IMR-90 (cell line): ENCODE data around the gene WDFY2.

Experiments
- BHLHE40 ChIP-seq: fragments of 150-350 bp; IDR thresholded peaks from 2 replicates; pipeline ENCODE4 v1.6.1; 2016; ENCODE audit warnings: mild to moderate bottlenecking, low read depth, low read length
- CEBPB ChIP-seq: IDR thresholded peaks from 2 replicates; pipeline ENCODE4 v1.6.1; 2012; ENCODE audit warnings: low read depth, low read length, improper control_type of control experiment
- CHD1 ChIP-seq: IDR thresholded peaks from 2 replicates; pipeline ENCODE4 v1.6.1; 2012; ENCODE audit warnings: low read depth, low read length, improper control_type of control experiment
- FOS ChIP-seq: fragments of 150-350 bp; IDR thresholded peaks from 2 replicates; pipeline ENCODE4 v1.6.1; 2016; ENCODE audit warnings: low read depth, low read length
- MAFK ChIP-seq: IDR thresholded peaks from 2 replicates; pipeline ENCODE4 v1.6.1; 2012; ENCODE audit warnings: low read depth, low read length, improper control_type of control experiment
- MAZ ChIP-seq: IDR thresholded peaks from 2 replicates; pipeline ENCODE4 v1.6.1; 2012; ENCODE audit warnings: low read depth, mild to moderate bottlenecking, low read length, improper control_type of control experiment, moderate library complexity, borderline replicate concordance
- MXI1 ChIP-seq: IDR thresholded peaks from 2 replicates; pipeline ENCODE4 v1.6.1; 2012; ENCODE audit warnings: low read depth, mild to moderate bottlenecking, low read length, moderate library complexity, borderline replicate concordance
- POLR2A ChIP-seq: IDR thresholded peaks from 2 replicates; pipeline ENCODE4 v1.6.1; 2012; ENCODE audit warnings: mild to moderate bottlenecking, low read depth, low read length
- RAD21 ChIP-seq: IDR thresholded peaks from 2 replicates; pipeline ENCODE4 v1.6.1; 2012; ENCODE audit warnings: low read length, improper control_type of control experiment
- RFX5 ChIP-seq: IDR thresholded peaks from 2 replicates; pipeline ENCODE4 v1.8.0; 2012; ENCODE audit warnings: low read depth, mild to moderate bottlenecking, low read length, moderate library complexity
- SMC3 ChIP-seq: fragments of 150-350 bp; IDR thresholded peaks from 2 replicates; pipeline ENCODE4 v1.6.1; 2016; ENCODE audit warnings: low read depth, mild to moderate bottlenecking, antibody characterized with exemption, low read length, moderate library complexity
- TF ChIP-seq, protein P1 (sequence below): conservative IDR thresholded peaks from 2 replicates; pipeline ENCODE4 v1.5.1; 2012; ENCODE audit warnings: mild to moderate bottlenecking, low read depth, low read length, improper control_type of control experiment
- TF ChIP-seq, protein P2 (sequence below): fragments of 150-350 bp; IDR thresholded peaks from 2 replicates; pipeline ENCODE4 v1.6.1; 2017; ENCODE audit warnings: mild to moderate bottlenecking, antibody characterized with exemption, low read length, low read depth

DNA sequence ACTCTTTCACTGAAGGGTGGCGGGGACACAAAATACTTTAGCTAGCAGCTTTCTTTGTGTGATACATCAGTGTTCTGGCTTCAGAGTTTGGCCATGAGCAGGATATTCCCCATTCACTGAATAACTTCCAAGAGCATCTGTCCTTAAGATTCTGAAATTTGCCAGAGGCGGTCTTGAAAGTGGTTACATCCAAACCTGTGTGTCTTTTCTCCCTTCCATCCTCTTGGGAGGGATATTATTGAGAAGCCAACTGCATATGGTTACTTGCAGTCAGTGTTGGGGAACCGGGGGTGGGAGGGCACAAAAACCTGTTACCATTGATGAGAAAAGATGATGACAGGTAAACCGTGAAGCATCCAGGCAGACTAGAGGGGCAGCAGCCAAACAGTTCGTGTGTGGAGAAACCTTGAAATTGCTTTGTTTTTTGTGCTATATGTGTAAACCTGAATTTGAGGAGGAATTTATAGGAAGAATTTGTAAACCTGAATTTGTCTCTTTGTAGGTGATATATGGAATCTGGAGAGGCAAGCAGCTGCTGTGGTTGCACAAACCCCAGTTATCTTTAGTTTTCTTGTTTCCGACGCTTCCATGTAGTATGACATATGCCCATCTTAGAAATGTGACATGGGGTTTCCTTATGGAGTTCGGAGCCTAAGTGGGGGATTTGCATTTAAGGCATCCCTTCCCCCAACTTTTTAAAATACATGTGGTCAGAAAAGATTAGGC lies 104.8 kb downstream of the WDFY2 start:
- TF ChIP-seq POLR2A (no peak), MAFK (no peak), MAZ (no peak), MXI1 (no peak), SMC3 (no peak), FOS (no peak), BHLHE40 (no peak), CEBPB (no peak), RFX5 (no peak), CHD1 (no peak), RAD21 (no peak)
- TF ChIP-seq, protein P1, sequence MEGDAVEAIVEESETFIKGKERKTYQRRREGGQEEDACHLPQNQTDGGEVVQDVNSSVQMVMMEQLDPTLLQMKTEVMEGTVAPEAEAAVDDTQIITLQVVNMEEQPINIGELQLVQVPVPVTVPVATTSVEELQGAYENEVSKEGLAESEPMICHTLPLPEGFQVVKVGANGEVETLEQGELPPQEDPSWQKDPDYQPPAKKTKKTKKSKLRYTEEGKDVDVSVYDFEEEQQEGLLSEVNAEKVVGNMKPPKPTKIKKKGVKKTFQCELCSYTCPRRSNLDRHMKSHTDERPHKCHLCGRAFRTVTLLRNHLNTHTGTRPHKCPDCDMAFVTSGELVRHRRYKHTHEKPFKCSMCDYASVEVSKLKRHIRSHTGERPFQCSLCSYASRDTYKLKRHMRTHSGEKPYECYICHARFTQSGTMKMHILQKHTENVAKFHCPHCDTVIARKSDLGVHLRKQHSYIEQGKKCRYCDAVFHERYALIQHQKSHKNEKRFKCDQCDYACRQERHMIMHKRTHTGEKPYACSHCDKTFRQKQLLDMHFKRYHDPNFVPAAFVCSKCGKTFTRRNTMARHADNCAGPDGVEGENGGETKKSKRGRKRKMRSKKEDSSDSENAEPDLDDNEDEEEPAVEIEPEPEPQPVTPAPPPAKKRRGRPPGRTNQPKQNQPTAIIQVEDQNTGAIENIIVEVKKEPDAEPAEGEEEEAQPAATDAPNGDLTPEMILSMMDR = no peak
- TF ChIP-seq, protein P2, sequence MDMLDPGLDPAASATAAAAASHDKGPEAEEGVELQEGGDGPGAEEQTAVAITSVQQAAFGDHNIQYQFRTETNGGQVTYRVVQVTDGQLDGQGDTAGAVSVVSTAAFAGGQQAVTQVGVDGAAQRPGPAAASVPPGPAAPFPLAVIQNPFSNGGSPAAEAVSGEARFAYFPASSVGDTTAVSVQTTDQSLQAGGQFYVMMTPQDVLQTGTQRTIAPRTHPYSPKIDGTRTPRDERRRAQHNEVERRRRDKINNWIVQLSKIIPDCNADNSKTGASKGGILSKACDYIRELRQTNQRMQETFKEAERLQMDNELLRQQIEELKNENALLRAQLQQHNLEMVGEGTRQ = no peak
